ENCODE measurements around the gene ANXA2.

The ANXA2 gene

GRCh38 chr15:60376677-60377095, 21.1 kb downstream of the ANXA2 start:
- DNase-seq (ENCODE audit: low read depth) = peak; percentile 73
- H3K4me3 ChIP-seq (ENCODE audit: control insufficient read depth, low read depth, low read length) = no peak overlapping the region
- TF ChIP-seq CTCF (conservative IDR thresholded peaks at IDR 0.05; ENCODE audit: control insufficient read depth, insufficient read depth, low read depth, low read length) = no peak

DNA sequence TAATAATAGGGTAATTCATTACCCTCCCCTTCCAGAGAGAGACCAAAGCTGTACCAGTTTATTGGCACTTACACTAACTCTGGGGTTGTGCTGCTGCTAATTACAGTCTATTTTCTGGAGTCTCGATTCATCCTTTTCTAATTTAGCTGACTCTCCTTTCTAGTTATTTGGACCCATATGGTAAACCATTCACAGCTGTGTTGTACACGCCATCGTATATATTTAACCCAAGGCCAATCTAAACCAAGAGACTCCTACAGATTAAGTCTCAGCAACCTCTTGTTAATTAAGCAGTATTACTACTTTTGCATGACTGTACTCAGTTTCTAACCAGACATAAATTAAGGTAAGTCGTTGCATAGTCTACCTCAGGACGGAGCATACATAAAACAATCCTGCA, 22.5 kb downstream of the ANXA2 start:
- peak; percentile 41 for DNase-seq (ENCODE audit: low read depth)
- TF ChIP-seq CTCF (conservative IDR thresholded peaks at IDR 0.05; ENCODE audit: control insufficient read depth, insufficient read depth, low read depth, low read length) = no peak
- H3K4me3 ChIP-seq (ENCODE audit: control insufficient read depth, low read depth, low read length) = no peak overlapping the region

DNA sequence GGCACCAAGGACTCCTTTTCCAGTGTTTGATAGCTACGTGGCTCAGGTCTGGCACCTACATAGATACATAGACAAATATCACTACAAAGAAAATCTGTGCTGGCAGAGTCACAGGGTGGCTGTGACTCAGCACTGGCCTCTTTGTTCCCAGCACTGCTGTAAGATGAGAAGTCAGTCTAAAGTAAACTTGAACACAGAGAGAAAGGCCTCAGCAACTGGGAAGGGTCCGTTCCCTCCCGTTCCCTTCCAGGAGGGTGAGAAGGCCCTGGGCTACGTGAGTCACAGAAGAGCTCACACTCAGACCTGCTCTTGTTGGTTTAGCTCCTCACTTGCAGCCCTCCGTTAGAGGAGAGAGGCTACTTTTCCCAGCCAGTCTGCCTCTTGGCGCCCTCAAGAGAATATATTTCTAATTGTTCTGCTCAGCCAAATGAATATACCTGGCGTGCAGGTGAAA, 23.1 kb downstream of the ANXA2 start:
- peak; percentile 98 for DNase-seq (ENCODE audit: low read depth)
- no peak overlapping the region for H3K4me3 ChIP-seq (ENCODE audit: control insufficient read depth, low read depth, low read length)

GRCh38 chr15:60374209-60374608, 23.6 kb downstream of the ANXA2 start:
- H3K4me3 ChIP-seq (ENCODE audit: control insufficient read depth, low read depth, low read length) = no peak overlapping the region
- no peak for TF ChIP-seq CTCF (conservative IDR thresholded peaks at IDR 0.05; ENCODE audit: control insufficient read depth, insufficient read depth, low read depth, low read length)
- DNase-seq (ENCODE audit: low read depth) = no peak

More for the DNA sequence above, 23.1 kb downstream of the ANXA2 start:
- TF ChIP-seq CTCF (conservative IDR thresholded peaks at IDR 0.05; ENCODE audit: control insufficient read depth, insufficient read depth, low read depth, low read length) = no peak

GRCh38 chr15:60373745-60374144, 24.0 kb downstream of the ANXA2 start:
- TF ChIP-seq CTCF (conservative IDR thresholded peaks at IDR 0.05; ENCODE audit: control insufficient read depth, insufficient read depth, low read depth, low read length) = no peak
- no peak overlapping the region for H3K4me3 ChIP-seq (ENCODE audit: control insufficient read depth, low read depth, low read length)
- no peak for DNase-seq (ENCODE audit: low read depth)

GRCh38 chr15:60373327-60373726, 24.5 kb downstream of the ANXA2 start:
- TF ChIP-seq CTCF (conservative IDR thresholded peaks at IDR 0.05; ENCODE audit: control insufficient read depth, insufficient read depth, low read depth, low read length) = no peak

GRCh38 chr15:60372756-60373155, 25.0 kb downstream of the ANXA2 start:
- DNase-seq (ENCODE audit: low read depth) = no peak
- TF ChIP-seq CTCF (conservative IDR thresholded peaks at IDR 0.05; ENCODE audit: control insufficient read depth, insufficient read depth, low read depth, low read length) = no peak
- no peak overlapping the region for H3K4me3 ChIP-seq (ENCODE audit: control insufficient read depth, low read depth, low read length)

More at GRCh38 chr15:60373327-60373726, 24.5 kb downstream of the ANXA2 start:
- no peak overlapping the region for H3K4me3 ChIP-seq (ENCODE audit: control insufficient read depth, low read depth, low read length)
- no peak for DNase-seq (ENCODE audit: low read depth)

Measured in fibroblast of mammary gland (primary cell).